DMS114 treated with DMSO at 0.1 percent for 48 hours (cell line): ENCODE measurements around the gene PLXNA1.

ENCODE experiments used
- DNase-seq: peaks from one replicate; lab custom pipeline; 2025; ENCODE audit not compliant: unreplicated experiment; lab: John Stamatoyannopoulos, UW

The PLXNA1 gene

GRCh38 chr3:127001486-127002194 lies 18.7 kb downstream of the PLXNA1 start:
- DNase-seq = no peak

- DNase-seq = no peak
Measured at GRCh38 chr3:127002195-127003174, 19.6 kb downstream of the PLXNA1 start.

- DNase-seq = no peak
Measured at GRCh38 chr3:127003175-127003555, 20.2 kb downstream of the PLXNA1 start.

- DNase-seq = no peak
Measured at GRCh38 chr3:127003601-127004280, 20.8 kb downstream of the PLXNA1 start.

- DNase-seq = no peak
Measured at GRCh38 chr3:127004641-127005397, 21.9 kb downstream of the PLXNA1 start.

GRCh38 chr3:127005864-127006500 lies 23.1 kb downstream of the PLXNA1 start:
- no peak for DNase-seq

- DNase-seq = no peak
Measured at GRCh38 chr3:127006781-127007436, 24.0 kb downstream of the PLXNA1 start.

- no peak for DNase-seq
Measured at GRCh38 chr3:127008236-127008635, 25.3 kb downstream of the PLXNA1 start.

GRCh38 chr3:127009531-127009930 lies 26.6 kb downstream of the PLXNA1 start:
- DNase-seq = no peak

GRCh38 chr3:127011270-127011992 lies 28.5 kb downstream of the PLXNA1 start:
- DNase-seq = no peak

GRCh38 chr3:127012091-127012490 lies 29.2 kb downstream of the PLXNA1 start:
- no peak for DNase-seq

GRCh38 chr3:127013181-127013580 lies 30.3 kb downstream of the PLXNA1 start:
- no peak for DNase-seq

GRCh38 chr3:127013758-127014535 lies 31.0 kb downstream of the PLXNA1 start:
- no peak for DNase-seq

GRCh38 chr3:127014536-127015281 lies 31.8 kb downstream of the PLXNA1 start:
- no peak for DNase-seq

- DNase-seq = no peak
Measured at GRCh38 chr3:127015282-127016042, 32.5 kb downstream of the PLXNA1 start.

- no peak for DNase-seq
Measured at GRCh38 chr3:127016043-127016343, 33.1 kb downstream of the PLXNA1 start.

- no peak for DNase-seq
Measured at GRCh38 chr3:127016461-127016860, 33.5 kb downstream of the PLXNA1 start.
